Cardiac septum (tissue), 1 donor: ENCODE results near the gene PREP. TPM values are rescaled to one million over a fixed set of nuclear protein-coding genes. Genes with fewer than 3 reads are reported as not detected.

Source experiments
- DNase-seq: peaks from one replicate; pipeline ENCODE4 v3.0.0-alpha.2; 2020; ENCODE audit warnings: low spot score
- intact Hi-C: fragments of 100-400 bp; cut with DNase I; formaldehyde crosslinking; loops from one replicate; pipeline ENCODE4 v1.14.0; 2022
- total RNA-seq: library from RNA; stranded (reverse); fragmentation: NEBNext Ultra II Directional; extraction: Animal tissue kit (Norgen Biotek cat#: 25700); gene quantifications from one replicate; pipeline ENCODE4 v1.2.1, GENCODE V29; 2021
- donor health status: DM: no; HTN: no; CAD: no.

The PREP gene
- total RNA-seq, 1 donor from 2014 or later, result 26.2 TPM

GRCh38 chr6:105401247-105402089 lies 1.4 kb downstream of the PREP start:
- intact Hi-C loops, result loop anchor here (2.0 to 5.0 kb wide), 4 partner anchors 39 to 314 kb away; partner anchors contain the start of gene POPDC3
- no peak for DNase-seq

GRCh38 chr6:105400501-105400900 lies 2.4 kb downstream of the PREP start:
- intact Hi-C loops, result loop anchor here (5.0 kb wide), 3 partner anchors 38 to 313 kb away; a partner anchor contains a TSS
- no peak for DNase-seq

GRCh38 chr6:105398859-105399258 lies 4.0 kb downstream of the PREP start:
- intact Hi-C loops, result no loop called here

GRCh38 chr6:105397987-105398386 lies 4.9 kb downstream of the PREP start:
- intact Hi-C loops, result no loop called here

More at GRCh38 chr6:105398859-105399258, 4.0 kb downstream of the PREP start:
- no peak for DNase-seq

GRCh38 chr6:105391705-105392104 lies 11.2 kb downstream of the PREP start:
- intact Hi-C loops, result no loop called here
- DNase-seq, result no peak

More at GRCh38 chr6:105397987-105398386, 4.9 kb downstream of the PREP start:
- DNase-seq, result no peak

- intact Hi-C loops, result no loop called here
- DNase-seq, result no peak
Measured at GRCh38 chr6:105389543-105389942, 13.3 kb downstream of the PREP start.

GRCh38 chr6:105388392-105388791 lies 14.5 kb downstream of the PREP start:
- no peak for DNase-seq
- intact Hi-C loops, result no loop called here

GRCh38 chr6:105384004-105384403 lies 18.9 kb downstream of the PREP start:
- intact Hi-C loops, result no loop called here

GRCh38 chr6:105382958-105383357 lies 19.9 kb downstream of the PREP start:
- no peak for DNase-seq
- intact Hi-C loops, result no loop called here

More at GRCh38 chr6:105384004-105384403, 18.9 kb downstream of the PREP start:
- no peak for DNase-seq

- no peak for DNase-seq
- intact Hi-C loops, result no loop called here
Measured at GRCh38 chr6:105382496-105382895, 20.4 kb downstream of the PREP start.

- intact Hi-C loops, result no loop called here
- DNase-seq, result no peak
Measured at GRCh38 chr6:105380634-105381033, 22.2 kb downstream of the PREP start.

- intact Hi-C loops, result no loop called here
- no peak for DNase-seq
Measured at GRCh38 chr6:105375797-105376196, 27.1 kb downstream of the PREP start.

GRCh38 chr6:105374010-105374420 lies 28.9 kb downstream of the PREP start:
- intact Hi-C loops, result no loop called here
- DNase-seq, result no peak

GRCh38 chr6:105373481-105373880 lies 29.4 kb downstream of the PREP start:
- intact Hi-C loops, result no loop called here
- no peak for DNase-seq

- intact Hi-C loops, result no loop called here
- DNase-seq, result no peak
Measured at GRCh38 chr6:105372849-105373182, 30.1 kb downstream of the PREP start.

- no peak for DNase-seq
- intact Hi-C loops, result no loop called here
Measured at GRCh38 chr6:105372142-105372848, 30.6 kb downstream of the PREP start.

- DNase-seq, result no peak
- intact Hi-C loops, result no loop called here
Measured at GRCh38 chr6:105370351-105370750, 32.5 kb downstream of the PREP start.

GRCh38 chr6:105369145-105369544 lies 33.7 kb downstream of the PREP start:
- intact Hi-C loops, result no loop called here
- DNase-seq, result no peak

- intact Hi-C loops, result loop anchor here (5.0 kb wide), 2 partner anchors 38 to 227 kb away; partner anchors contain the start of gene PREP
- DNase-seq, result no peak
Measured at GRCh38 chr6:105364243-105364642, 38.6 kb downstream of the PREP start.

GRCh38 chr6:105363100-105363754 lies 39.7 kb downstream of the PREP start:
- intact Hi-C loops, result loop anchor here (2.0 to 5.0 kb wide), 3 partner anchors 39 to 276 kb away; partner anchors contain the start of gene PREP
- DNase-seq, result no peak
